ENCODE data around the gene EI24.
A peak's percentile ranks its signal among the peaks of the same experiment; 100 is the strongest.

EI24 gene

GRCh38 chr11:125568970-125569914 is at the start of gene EI24:
Gene EI24 (plus strand): TSS chr11:125569477. CDS start chr11:125572528, 3,051 bp downstream.
- TF ChIP-seq CTCF (IDR thresholded peaks at IDR 0.05) (peak; percentile 76), ZFX (IDR thresholded peaks at IDR 0.05; ENCODE audit: borderline replicate concordance) (no peak)
- H3K27ac ChIP-seq, result peak within 1 kb of the TSS; percentile 70

- no peak overlapping the region for H3K27ac ChIP-seq
- TF ChIP-seq ZFX (IDR thresholded peaks at IDR 0.05; ENCODE audit: borderline replicate concordance) (no peak), CTCF (IDR thresholded peaks at IDR 0.05) (no peak)
These were observed 49.1 kb upstream of the EI24 start for GRCh38 chr11:125519860-125520834.

- no peak overlapping the region for H3K27ac ChIP-seq
- no peak for TF ChIP-seq ZFX (IDR thresholded peaks at IDR 0.05; ENCODE audit: borderline replicate concordance)
- TF ChIP-seq CTCF (IDR thresholded peaks at IDR 0.05), result no peak
These were observed 44.0 kb upstream of the EI24 start for GRCh38 chr11:125525303-125525702.

- TF ChIP-seq ZFX (IDR thresholded peaks at IDR 0.05; ENCODE audit: borderline replicate concordance) (no peak), CTCF (IDR thresholded peaks at IDR 0.05) (no peak)
- no peak overlapping the region for H3K27ac ChIP-seq
These were observed 36.6 kb upstream of the EI24 start for GRCh38 chr11:125532668-125533067.

GRCh38 chr11:125535585-125535984 is 33.7 kb upstream of the EI24 start:
- TF ChIP-seq CTCF (IDR thresholded peaks at IDR 0.05) (no peak), ZFX (IDR thresholded peaks at IDR 0.05; ENCODE audit: borderline replicate concordance) (no peak)
- no peak overlapping the region for H3K27ac ChIP-seq

GRCh38 chr11:125536834-125537233 is 32.4 kb upstream of the EI24 start:
- peak overlapping the region; percentile 54 for H3K27ac ChIP-seq

GRCh38 chr11:125542709-125543108 is 26.6 kb upstream of the EI24 start:
- TF ChIP-seq CTCF (IDR thresholded peaks at IDR 0.05) (no peak), ZFX (IDR thresholded peaks at IDR 0.05; ENCODE audit: borderline replicate concordance) (no peak)

More at GRCh38 chr11:125542709-125543108, 26.6 kb upstream of the EI24 start:
- H3K27ac ChIP-seq, result no peak overlapping the region

Measured in 22Rv1 (cell line).